CD1c-positive myeloid dendritic cell (primary cell): ENCODE results near the gene ERFE.
A peak's percentile ranks its signal among the peaks of the same experiment; 100 is the strongest.

ENCODE experiments used
- DNase-seq: peaks from one replicate; pipeline ENCODE4 v3.0.0-alpha.2; 2016; ENCODE audit errors: extremely low spot score

ERFE gene

GRCh38 chr2:238139196-238140039 is 19.4 kb upstream of the ERFE start:
- no peak for DNase-seq

GRCh38 chr2:238140040-238140439 is 18.7 kb upstream of the ERFE start:
- DNase-seq = no peak

GRCh38 chr2:238140721-238141540 is 17.8 kb upstream of the ERFE start:
- no peak for DNase-seq

- peak; percentile 72 for DNase-seq
Observed at GRCh38 chr2:238141541-238142318, 17.0 kb upstream of the ERFE start.

- no peak for DNase-seq
Observed at GRCh38 chr2:238142382-238143205, 16.2 kb upstream of the ERFE start.

GRCh38 chr2:238143239-238143951 is 15.4 kb upstream of the ERFE start:
- no peak for DNase-seq

- no peak for DNase-seq
Observed at GRCh38 chr2:238144262-238144661, 14.5 kb upstream of the ERFE start.

- DNase-seq = no peak
Observed at GRCh38 chr2:238145046-238145445, 13.7 kb upstream of the ERFE start.

- DNase-seq = no peak
Observed at GRCh38 chr2:238145851-238146250, 12.9 kb upstream of the ERFE start.

- no peak for DNase-seq
Observed at GRCh38 chr2:238146884-238147544, 11.8 kb upstream of the ERFE start.

- no peak for DNase-seq
Observed at GRCh38 chr2:238148981-238149380, 9.8 kb upstream of the ERFE start.

- no peak for DNase-seq
Observed at GRCh38 chr2:238149841-238150572, 8.8 kb upstream of the ERFE start.

GRCh38 chr2:238150686-238151085 is 8.1 kb upstream of the ERFE start:
- DNase-seq = no peak

GRCh38 chr2:238151205-238151604 is 7.6 kb upstream of the ERFE start:
- DNase-seq = no peak

- DNase-seq = no peak
Observed at GRCh38 chr2:238151628-238152235, 7.0 kb upstream of the ERFE start.

GRCh38 chr2:238152771-238153688 is 5.7 kb upstream of the ERFE start:
- no peak for DNase-seq

GRCh38 chr2:238154570-238154969 is 4.2 kb upstream of the ERFE start:
- DNase-seq = no peak
